IPS-20b (cell line): ENCODE measurements around the gene TP53I13.
A peak's percentile ranks its signal among the peaks of the same experiment; 100 is the strongest.

ENCODE experiments used
- H3K27ac ChIP-seq: one replicate; pipeline ENCODE4 v1.5.1; 2013; ENCODE audit warnings: low read length
- H3K27me3 ChIP-seq: 2 replicates; pipeline ENCODE4 v1.6.1; 2013; ENCODE audit warnings: mild to moderate bottlenecking, low read length, inconsistent platforms; ENCODE audit not compliant: insufficient read depth
- H3K36me3 ChIP-seq: 2 replicates; pipeline ENCODE4 v1.6.1; 2013; ENCODE audit warnings: low read depth, mild to moderate bottlenecking, inconsistent platforms, low read length, moderate library complexity; ENCODE audit not compliant: insufficient read depth
- H3K4me1 ChIP-seq: 2 replicates; pipeline ENCODE4 v1.6.1; 2013; ENCODE audit warnings: mild to moderate bottlenecking, control low read depth, inconsistent platforms, low read length, moderate library complexity; ENCODE audit not compliant: insufficient read depth
- H3K4me3 ChIP-seq: 2 replicates; pipeline ENCODE4 v1.5.1; 2013; ENCODE audit warnings: mild to moderate bottlenecking, low read length, inconsistent platforms
- H3K9ac ChIP-seq: 2 replicates; pipeline ENCODE4 v1.6.1; 2013; ENCODE audit warnings: low read depth, mild to moderate bottlenecking, inconsistent platforms, low read length, moderate library complexity
- H3K9me3 ChIP-seq: 2 replicates; pipeline ENCODE4 v1.6.1; 2013; ENCODE audit warnings: mild to moderate bottlenecking, low read depth, low read length, inconsistent platforms; ENCODE audit not compliant: insufficient read depth

Gene TP53I13

GRCh38 chr17:29569245-29569950 is 897 bp downstream of the TP53I13 start:
- Histone ChIP-seq H3K4me1 (peaks cover 13% of the 10 kb centered on the region; the same call in 1 of the 2 replicates), H3K9ac (peak overlapping the region; percentile 79; the same call in 1 of the 2 replicates), H3K9me3 (no peaks in the 10 kb centered on the region), H3K4me3 (peak overlapping the region; percentile 87), H3K36me3 (peaks cover 3% of the 10 kb centered on the region), H3K27ac (no peak overlapping the region), H3K27me3 (peaks cover 72% of the 10 kb centered on the region)

GRCh38 chr17:29570521-29570920 is 2.0 kb downstream of the TP53I13 start:
- H3K9ac ChIP-seq = no peak overlapping the region
- peaks cover 10% of the 10 kb centered on the region; the same call in 1 of the 2 replicates for H3K4me1 ChIP-seq
- H3K4me3 ChIP-seq = no peak overlapping the region
- no peak overlapping the region for H3K27ac ChIP-seq
- no peaks in the 10 kb centered on the region for H3K9me3 ChIP-seq
- peaks cover 13% of the 10 kb centered on the region for H3K36me3 ChIP-seq
- H3K27me3 ChIP-seq = peaks cover 61% of the 10 kb centered on the region

GRCh38 chr17:29571486-29571882 is 3.0 kb downstream of the TP53I13 start:
- no peaks in the 10 kb centered on the region for H3K9me3 ChIP-seq
- H3K36me3 ChIP-seq = peaks cover 22% of the 10 kb centered on the region
- H3K27ac ChIP-seq = no peak overlapping the region
- peaks cover 51% of the 10 kb centered on the region for H3K27me3 ChIP-seq
- H3K9ac ChIP-seq = no peak overlapping the region
- no peak overlapping the region for H3K4me3 ChIP-seq
- H3K4me1 ChIP-seq = 0 out of 2 replicates have a peak, but pooled peaks cover 7% of the 10 kb centered on the region

- no peak overlapping the region for H3K9ac ChIP-seq
- H3K9me3 ChIP-seq = no peaks in the 10 kb centered on the region
- peak overlapping the region; percentile 38; the same call in 1 of the 2 replicates for H3K4me3 ChIP-seq
- peaks cover 27% of the 10 kb centered on the region for H3K36me3 ChIP-seq
- H3K27ac ChIP-seq = no peak overlapping the region
- peaks cover 45% of the 10 kb centered on the region for H3K27me3 ChIP-seq
- H3K4me1 ChIP-seq = 0 out of 2 replicates have a peak, but pooled peaks cover 7% of the 10 kb centered on the region
Measured at GRCh38 chr17:29571883-29572681, 3.6 kb downstream of the TP53I13 start.

- no peak overlapping the region for H3K27ac ChIP-seq
- 0 out of 2 replicates have a peak, but pooled peaks cover 7% of the 10 kb centered on the region for H3K4me1 ChIP-seq
- no peaks in the 10 kb centered on the region for H3K9me3 ChIP-seq
- H3K4me3 ChIP-seq = peak overlapping the region; percentile 38; the same call in 1 of the 2 replicates
- H3K36me3 ChIP-seq = peaks cover 35% of the 10 kb centered on the region
- peaks cover 37% of the 10 kb centered on the region for H3K27me3 ChIP-seq
- H3K9ac ChIP-seq = no peak overlapping the region
Measured at GRCh38 chr17:29572691-29573557, 4.4 kb downstream of the TP53I13 start.

GRCh38 chr17:29573558-29573869 is 5.0 kb downstream of the TP53I13 start:
- Histone ChIP-seq H3K4me3 (no peak overlapping the region), H3K9me3 (no peaks in the 10 kb centered on the region), H3K9ac (no peak overlapping the region), H3K27ac (no peak overlapping the region), H3K27me3 (peaks cover 33% of the 10 kb centered on the region), H3K36me3 (peaks cover 41% of the 10 kb centered on the region), H3K4me1 (0 out of 2 replicates have a peak, but pooled peaks cover 7% of the 10 kb centered on the region)

GRCh38 chr17:29573871-29574731 is 5.6 kb downstream of the TP53I13 start:
- H3K9ac ChIP-seq = no peak overlapping the region
- H3K36me3 ChIP-seq = peaks cover 44% of the 10 kb centered on the region

GRCh38 chr17:29574732-29575510 is 6.4 kb downstream of the TP53I13 start:
- Histone ChIP-seq H3K4me3 (no peak overlapping the region), H3K27me3 (peaks cover 21% of the 10 kb centered on the region), H3K9ac (no peak overlapping the region), H3K27ac (no peak overlapping the region), H3K9me3 (no peaks in the 10 kb centered on the region), H3K4me1 (no peaks in the 10 kb centered on the region), H3K36me3 (peaks cover 49% of the 10 kb centered on the region)

More at GRCh38 chr17:29573871-29574731, 5.6 kb downstream of the TP53I13 start:
- H3K4me1 ChIP-seq = 0 out of 2 replicates have a peak, but pooled peaks cover 6% of the 10 kb centered on the region
- H3K9me3 ChIP-seq = no peaks in the 10 kb centered on the region
- no peak overlapping the region for H3K27ac ChIP-seq
- peaks cover 29% of the 10 kb centered on the region for H3K27me3 ChIP-seq
- H3K4me3 ChIP-seq = no peak overlapping the region

GRCh38 chr17:29575511-29576213 is 7.2 kb downstream of the TP53I13 start:
- Histone ChIP-seq H3K9ac (no peak overlapping the region), H3K36me3 (peaks cover 53% of the 10 kb centered on the region), H3K9me3 (no peaks in the 10 kb centered on the region), H3K27ac (no peak overlapping the region), H3K4me3 (no peak overlapping the region), H3K27me3 (peaks cover 18% of the 10 kb centered on the region), H3K4me1 (no peaks in the 10 kb centered on the region)
